Glomerular endothelial cell (primary cell): ENCODE measurements around the gene NUDT3. TPM values are rescaled to one million over a fixed set of nuclear protein-coding genes. Genes with fewer than 3 reads are reported as not detected.
"Not testable (repeated sequence)": the region's sequence is repeated elsewhere in the genome, so short reads cannot be mapped to it uniquely, and the experiment has no call there.

ENCODE experiments used
- DNase-seq: peaks from one replicate; pipeline ENCODE4 v3.0.0-alpha.2; 2011; ENCODE audit warnings: low read depth, low spot score; ENCODE audit errors: extremely low read depth
- total RNA-seq: library from RNA; depleted of rRNA; stranded (reverse); fragments of >200 nt; gene quantifications from 2 replicates; pipeline ENCODE4 v1.2.3, GENCODE V29; 2015

NUDT3 gene
- total RNA-seq, 1 donor from 2014 or later: 31.2 TPM

- no peak for DNase-seq
These were observed 67.6 kb downstream of the NUDT3 start for GRCh38 chr6:34324738-34325444.

- not testable (repeated sequence) for DNase-seq
These were observed 68.2 kb downstream of the NUDT3 start for GRCh38 chr6:34324221-34324620.

GRCh38 chr6:34323300-34323699 lies 69.2 kb downstream of the NUDT3 start:
- no peak for DNase-seq

- DNase-seq: no peak
These were observed 69.7 kb downstream of the NUDT3 start for GRCh38 chr6:34322732-34323131.

- no peak for DNase-seq
These were observed 70.6 kb downstream of the NUDT3 start for GRCh38 chr6:34321821-34322220.

GRCh38 chr6:34319471-34319885 lies 73.0 kb downstream of the NUDT3 start:
- no peak for DNase-seq

GRCh38 chr6:34318499-34319470 lies 73.7 kb downstream of the NUDT3 start:
- DNase-seq: no peak

GRCh38 chr6:34317882-34318498 lies 74.5 kb downstream of the NUDT3 start:
- no peak for DNase-seq

GRCh38 chr6:34317172-34317477 lies 75.3 kb downstream of the NUDT3 start:
- DNase-seq: no peak

- no peak for DNase-seq
These were observed 75.9 kb downstream of the NUDT3 start for GRCh38 chr6:34316431-34317171.

- no peak for DNase-seq
These were observed 76.7 kb downstream of the NUDT3 start for GRCh38 chr6:34315780-34316179.

- DNase-seq: no peak
These were observed 77.2 kb downstream of the NUDT3 start for GRCh38 chr6:34315256-34315655.

GRCh38 chr6:34312259-34312658 lies 80.2 kb downstream of the NUDT3 start:
- DNase-seq: no peak

- no peak for DNase-seq
These were observed 81.7 kb downstream of the NUDT3 start for GRCh38 chr6:34310817-34311216.

- DNase-seq: no peak
These were observed 84.0 kb downstream of the NUDT3 start for GRCh38 chr6:34308483-34308882.

- peak; percentile 52 for DNase-seq
These were observed 86.3 kb downstream of the NUDT3 start for GRCh38 chr6:34305982-34306708.

- DNase-seq: no peak
These were observed 87.0 kb downstream of the NUDT3 start for GRCh38 chr6:34305497-34305896.

- DNase-seq: no peak
These were observed 88.3 kb downstream of the NUDT3 start for GRCh38 chr6:34304164-34304563.

- no peak for DNase-seq
These were observed 89.5 kb downstream of the NUDT3 start for GRCh38 chr6:34302929-34303328.

- DNase-seq: no peak
These were observed 91.1 kb downstream of the NUDT3 start for GRCh38 chr6:34301408-34301807.
